NCI-H1694 (cell line): ENCODE results near the gene BCAP31.
"Not testable (repeated sequence)": the region's sequence is repeated elsewhere in the genome, so short reads cannot be mapped to it uniquely, and the experiment has no call there.

ENCODE experiments used
- DNase-seq: peaks from one replicate; lab custom pipeline; 2025; lab: John Stamatoyannopoulos, UW

BCAP31 gene

DNA sequence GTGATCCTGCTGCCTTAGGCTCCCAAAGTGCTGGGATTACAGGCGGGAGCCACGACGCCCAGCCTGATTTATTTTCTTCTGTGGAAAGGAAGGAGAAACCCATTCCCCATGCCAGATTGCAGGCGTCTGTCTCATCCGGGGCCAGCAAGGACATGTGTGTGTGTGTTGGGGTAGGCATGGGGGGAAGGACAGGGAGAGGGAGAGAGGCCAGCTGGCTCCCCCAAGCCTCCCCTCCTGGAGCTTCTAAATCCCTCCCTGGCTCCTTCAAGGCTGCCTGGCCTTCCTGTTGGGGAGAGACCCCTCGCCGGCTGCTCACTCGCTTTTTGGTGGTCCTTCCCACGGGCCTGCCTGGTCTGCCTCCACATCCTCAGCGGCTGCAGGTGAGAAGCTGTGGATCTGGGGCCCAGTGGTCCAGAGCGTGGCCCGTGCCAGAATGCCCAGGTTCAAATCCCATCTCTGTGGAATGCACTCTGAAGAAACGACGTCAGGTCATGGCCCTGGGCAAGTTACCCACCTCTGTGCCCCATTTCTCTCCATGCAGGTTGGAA, 38.5 kb upstream of the BCAP31 start:
- DNase-seq = no peak

GRCh38 chrX:153761863-153762262, 37.7 kb upstream of the BCAP31 start:
- DNase-seq = no peak

- DNase-seq = no peak
These were observed 30.9 kb upstream of the BCAP31 start for GRCh38 chrX:153755136-153755535.

- peak; percentile 57 for DNase-seq
These were observed 26.1 kb upstream of the BCAP31 start for GRCh38 chrX:153750127-153750774.

DNA sequence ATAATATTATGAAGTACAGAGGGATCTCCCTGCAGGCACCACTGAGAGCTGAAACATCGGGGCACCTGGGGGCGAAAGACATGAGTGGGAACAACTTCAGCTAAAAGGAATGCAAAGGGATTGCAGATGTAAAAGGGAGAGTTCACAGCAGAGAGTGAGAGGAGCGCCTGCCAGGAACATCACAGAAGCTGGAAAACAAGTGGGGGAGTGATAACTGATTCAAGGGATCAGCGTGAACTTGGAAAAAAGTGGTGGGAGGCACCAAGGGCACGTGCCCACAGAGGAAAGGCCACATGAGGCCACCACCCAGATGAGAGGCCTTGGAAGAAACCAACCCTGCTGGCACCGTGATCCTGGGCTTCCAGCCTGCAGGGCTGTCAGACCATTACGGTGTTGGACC, 24.8 kb upstream of the BCAP31 start:
- DNase-seq = not testable (repeated sequence)

- DNase-seq = not testable (repeated sequence)
These were observed 22.8 kb upstream of the BCAP31 start for GRCh38 chrX:153746991-153747390.

GRCh38 chrX:153746359-153746758, 22.2 kb upstream of the BCAP31 start:
- no peak for DNase-seq

DNA sequence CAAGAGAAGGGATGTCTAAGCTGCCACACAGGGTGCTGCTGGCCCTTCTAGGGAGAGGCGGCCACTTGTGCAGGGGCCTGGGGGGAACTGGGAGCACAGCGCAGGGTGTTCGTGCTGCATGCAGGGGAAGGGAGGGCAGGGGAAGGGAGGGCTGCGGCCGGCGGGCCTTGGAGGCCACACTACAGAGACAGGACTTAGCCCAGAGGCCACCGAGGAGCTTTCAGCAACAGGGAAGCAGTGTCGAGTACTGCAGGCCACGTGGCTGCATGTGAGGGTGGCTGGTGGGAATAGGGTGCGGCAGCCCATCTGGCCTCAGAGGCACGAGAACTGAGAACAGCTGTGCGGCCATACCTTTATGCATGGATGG, 20.9 kb upstream of the BCAP31 start:
- not testable (repeated sequence) for DNase-seq

GRCh38 chrX:153744210-153745066, 20.3 kb upstream of the BCAP31 start:
- no peak for DNase-seq

DNA sequence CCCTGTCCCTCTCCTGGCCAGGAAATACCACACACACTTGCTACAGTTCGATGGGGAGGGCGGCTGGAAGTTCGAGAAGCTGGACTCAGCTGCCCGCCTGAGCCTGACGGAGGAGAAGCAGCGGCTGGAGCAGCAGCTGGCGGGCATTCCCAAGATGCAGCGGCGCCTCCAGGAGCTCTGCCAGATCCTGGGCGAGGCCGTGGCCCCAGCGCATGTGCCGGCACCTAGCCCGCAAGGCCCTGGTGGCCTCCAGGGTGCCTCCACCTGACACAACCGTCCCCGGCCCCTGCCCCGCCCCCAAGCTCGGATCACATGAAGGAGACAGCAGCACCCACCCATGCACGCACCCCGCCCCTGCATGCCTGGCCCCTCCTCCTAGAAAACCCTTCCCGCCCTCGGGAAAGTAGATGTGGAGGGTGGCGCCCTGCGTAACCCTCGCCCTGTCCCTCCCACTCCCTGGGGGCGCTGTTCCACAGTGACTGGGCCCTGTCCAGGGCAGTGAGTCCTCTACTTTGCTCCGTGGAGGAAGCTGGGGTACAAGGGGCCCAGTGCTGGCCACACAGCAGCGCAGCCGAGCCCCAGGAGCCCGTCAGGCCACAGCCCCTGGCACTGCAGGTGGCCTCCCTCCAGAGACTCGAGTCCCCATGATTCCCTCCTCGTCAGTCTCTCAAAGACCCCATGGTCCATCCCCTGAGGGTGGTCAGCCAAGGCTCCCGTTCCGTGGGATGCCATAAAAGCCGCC, 19.5 kb upstream of the BCAP31 start:
- not testable (repeated sequence) for DNase-seq

GRCh38 chrX:153742796-153743467, 18.7 kb upstream of the BCAP31 start:
- not testable (repeated sequence) for DNase-seq

DNA sequence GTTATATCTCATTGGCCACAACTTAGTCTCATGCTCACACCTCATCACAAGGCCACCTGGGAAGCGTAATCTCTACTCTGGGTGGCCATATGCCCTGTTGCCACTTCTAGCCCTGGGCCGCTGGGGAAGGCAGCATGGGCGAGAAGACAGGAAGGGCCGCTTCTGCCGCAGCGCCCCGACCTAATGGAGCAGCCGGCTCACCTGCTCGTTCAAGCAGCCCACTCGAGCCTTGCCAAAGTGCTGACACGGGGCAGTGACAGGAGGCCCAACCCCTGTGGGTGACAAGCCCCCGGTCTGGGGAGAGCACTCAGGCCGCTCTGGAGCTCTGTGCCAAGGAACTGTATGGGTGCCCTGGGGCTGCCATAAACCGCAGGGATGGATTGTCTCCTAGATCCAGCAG, 17.9 kb upstream of the BCAP31 start:
- not testable (repeated sequence) for DNase-seq

GRCh38 chrX:153741446-153741845, 17.3 kb upstream of the BCAP31 start:
- DNase-seq = no peak

GRCh38 chrX:153740631-153741222, 16.5 kb upstream of the BCAP31 start:
- DNase-seq = no peak

GRCh38 chrX:153739754-153740486, 15.7 kb upstream of the BCAP31 start:
- DNase-seq = no peak

GRCh38 chrX:153738056-153738605, 13.9 kb upstream of the BCAP31 start:
- no peak for DNase-seq

GRCh38 chrX:153736871-153737441, 12.8 kb upstream of the BCAP31 start:
- no peak for DNase-seq

- DNase-seq = no peak
These were observed 12.1 kb upstream of the BCAP31 start for GRCh38 chrX:153736071-153736820.

DNA sequence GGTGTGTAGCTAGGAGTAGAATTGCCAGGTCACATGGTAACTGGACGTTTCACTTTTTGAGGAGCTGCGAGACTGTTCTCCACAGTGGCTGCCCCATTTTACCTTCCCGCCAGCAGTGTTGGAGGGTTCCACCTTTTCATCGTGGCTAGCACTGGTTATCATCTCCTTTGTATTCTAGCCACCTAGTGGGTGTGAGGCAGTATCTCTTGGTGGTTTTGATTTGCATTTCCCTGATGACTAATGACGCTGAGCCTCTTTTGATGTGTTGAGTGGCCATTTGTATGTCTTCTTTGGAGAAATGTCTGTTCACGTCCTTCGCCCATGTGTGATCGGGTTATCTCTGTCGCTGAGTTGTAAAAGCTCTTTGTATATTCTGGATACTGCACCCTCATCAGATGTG, 11.1 kb upstream of the BCAP31 start:
- DNase-seq = no peak
